ENCODE data around the gene DDX4.
"Not testable (repeated sequence)": the region's sequence is repeated elsewhere in the genome, so short reads cannot be mapped to it uniquely, and the experiment has no call there.

The DDX4 gene

DNA sequence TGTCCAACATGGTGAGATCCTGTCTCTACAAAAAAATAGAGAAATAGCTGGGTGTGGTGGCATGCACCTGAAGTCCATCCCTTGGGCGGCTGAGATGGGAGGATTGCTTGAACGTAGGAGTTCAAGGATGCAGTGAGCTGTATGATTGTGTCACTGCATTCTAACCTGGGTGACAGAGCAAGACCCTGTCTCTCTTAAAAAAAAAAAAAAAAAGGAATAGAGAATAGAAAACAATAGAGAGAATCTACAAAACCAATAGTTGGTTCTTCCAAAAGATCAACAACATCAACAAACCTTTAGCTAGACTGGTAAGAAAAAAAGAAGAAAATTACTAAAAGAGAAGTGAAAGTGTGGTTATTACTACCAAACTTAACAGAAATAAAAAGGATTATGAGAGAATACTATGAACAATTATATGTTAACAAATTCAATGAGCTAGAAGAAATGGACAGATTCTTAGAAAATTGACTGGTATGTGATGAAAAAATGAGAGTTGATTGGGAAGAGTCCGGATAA, 17.6 kb upstream of the DDX4 start:
- no peak for DNase-seq (ENCODE audit: low spot score)

DNA sequence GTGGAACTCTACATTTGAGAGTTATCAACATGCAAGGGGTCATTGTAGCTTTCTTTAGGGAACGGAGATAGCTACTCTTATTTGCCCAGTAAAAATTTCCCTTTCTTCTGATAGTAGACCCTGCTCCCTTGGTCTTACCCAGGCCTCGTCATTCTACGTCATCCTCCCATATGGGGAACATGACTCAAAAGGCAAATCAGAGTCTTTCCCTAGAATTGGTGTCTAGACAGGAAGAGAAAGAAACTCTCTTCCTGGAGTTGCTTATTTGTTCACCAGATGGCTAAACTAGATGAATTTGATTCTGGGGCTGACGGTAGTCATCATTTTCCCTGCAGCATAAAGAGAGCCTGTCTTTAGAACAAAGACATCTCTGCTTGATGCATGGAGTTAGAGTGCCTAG, 13.6 kb upstream of the DDX4 start:
- DNase-seq (ENCODE audit: low spot score) = no peak

DNA sequence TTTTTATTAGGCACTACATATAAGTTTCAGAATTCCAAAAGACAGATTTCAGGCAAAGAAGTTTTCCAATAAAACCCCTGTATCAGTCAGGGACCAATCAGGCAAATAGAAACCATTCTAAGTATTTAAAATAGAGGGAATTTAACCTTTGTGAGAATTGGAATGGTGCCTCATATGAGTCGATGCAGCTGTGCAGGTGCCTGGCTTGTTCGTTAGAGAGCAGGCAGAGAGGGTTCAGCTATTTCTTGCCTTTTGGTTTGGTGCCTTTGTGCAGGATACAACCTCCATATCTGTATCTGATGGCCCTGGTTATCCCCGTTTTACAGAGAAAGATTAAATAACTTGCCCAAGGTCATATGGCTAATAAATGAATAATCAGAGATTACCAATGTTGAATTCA, 6.0 kb upstream of the DDX4 start:
- no peak for DNase-seq (ENCODE audit: low spot score)

DNA sequence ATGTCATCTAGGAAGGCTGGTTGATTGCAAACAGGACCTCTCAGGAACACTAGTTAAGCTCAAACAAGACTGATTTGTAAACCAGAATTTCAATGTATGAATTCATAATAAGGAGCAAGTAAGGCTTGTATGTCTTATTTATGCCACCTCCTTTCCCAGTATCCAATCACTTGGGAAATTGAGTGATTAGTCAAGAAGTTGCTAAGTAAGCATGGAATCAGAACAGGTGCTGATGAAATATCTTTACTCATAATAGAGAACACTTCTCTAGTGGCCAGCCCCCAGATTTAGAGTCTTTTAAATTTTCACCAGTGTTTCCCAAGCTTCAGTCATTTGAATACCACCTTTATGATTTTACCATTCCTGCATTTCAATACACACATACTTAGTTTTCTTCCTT, 5.3 kb upstream of the DDX4 start:
- DNase-seq (ENCODE audit: low spot score) = no peak

DNA sequence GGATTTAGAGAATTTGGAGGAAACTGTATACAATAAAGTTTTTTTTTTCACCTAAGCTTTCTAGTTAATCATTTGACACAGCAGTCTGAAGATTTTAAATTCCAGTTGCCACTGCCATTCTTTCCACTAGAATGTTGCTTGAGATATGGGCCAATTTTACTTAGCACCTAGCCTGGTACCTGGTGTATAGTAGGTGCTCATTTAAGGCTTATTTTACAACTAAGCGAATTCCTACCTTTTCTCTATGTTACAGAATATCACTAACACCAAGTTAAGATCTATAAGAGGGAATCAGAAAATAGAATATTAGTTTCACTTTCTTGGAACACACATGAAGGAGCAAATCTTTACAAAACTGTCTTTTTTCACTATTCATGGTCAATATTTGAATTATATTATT, 3.2 kb upstream of the DDX4 start:
- no peak for DNase-seq (ENCODE audit: low spot score)

DNA sequence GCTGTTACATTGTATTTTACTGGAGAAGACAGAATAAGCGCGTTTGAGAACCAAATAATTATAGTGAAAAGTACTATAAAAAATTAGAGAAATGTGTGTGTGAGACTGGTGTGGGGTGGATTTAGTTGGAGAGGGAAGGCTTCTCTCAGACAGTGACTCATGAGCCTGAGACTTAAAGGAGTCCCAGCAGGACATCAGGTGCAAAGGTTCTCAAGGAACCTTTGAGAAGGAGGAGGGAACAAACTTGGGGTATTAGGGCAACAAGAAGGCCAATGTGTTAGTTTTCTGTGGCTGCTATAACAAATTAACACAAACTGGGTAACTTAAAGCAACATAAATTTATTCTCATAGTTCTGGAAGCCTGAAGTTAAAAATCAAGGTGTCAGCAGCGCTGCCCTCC, 4.9 kb downstream of the DDX4 start:
- no peak for DNase-seq (ENCODE audit: low spot score)

DNA sequence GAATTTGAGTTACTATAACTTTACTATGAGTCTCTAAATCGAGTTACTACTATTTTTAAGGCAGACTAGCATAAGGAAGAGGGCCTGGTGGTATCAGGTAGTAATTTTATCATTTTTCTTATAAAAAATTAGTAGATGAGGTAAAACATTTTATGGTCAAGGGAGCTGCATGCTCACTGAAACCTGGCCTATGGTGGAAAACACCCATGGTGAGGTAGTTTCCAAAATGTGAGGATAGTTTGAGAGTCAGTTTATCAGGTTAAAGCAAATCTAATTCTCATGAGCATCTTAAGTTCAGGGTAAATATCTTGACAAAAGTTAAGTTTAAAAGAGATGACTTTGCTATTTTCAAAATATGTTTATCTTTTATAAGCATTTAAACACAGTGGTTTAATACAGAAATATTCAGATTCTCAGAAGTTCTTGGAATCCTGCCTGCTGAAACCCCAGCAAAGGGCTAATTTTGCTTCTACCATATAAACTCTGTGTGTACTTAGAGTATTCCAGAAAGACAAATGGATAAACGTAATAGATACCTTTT, 10.0 kb downstream of the DDX4 start:
- no peak for DNase-seq (ENCODE audit: low spot score)

DNA sequence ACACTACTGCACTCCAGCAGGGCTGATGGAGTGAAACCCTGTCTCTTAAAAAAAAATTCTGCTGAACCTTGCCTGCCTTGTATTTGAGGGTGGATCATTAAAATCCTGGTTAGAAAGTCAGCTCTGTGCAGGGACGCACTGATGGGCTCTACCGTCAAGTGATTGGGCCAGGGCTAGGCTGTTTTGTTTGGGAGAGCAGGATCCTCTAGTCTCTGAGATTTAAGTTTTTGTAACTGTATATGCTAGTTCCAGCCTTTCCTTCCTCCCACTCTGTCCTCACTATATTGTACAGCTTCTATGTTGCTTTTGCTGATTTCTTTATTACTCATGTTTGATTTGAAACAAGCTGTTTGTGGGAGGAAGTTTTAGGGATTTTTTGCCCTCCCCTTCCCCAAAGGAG, 11.5 kb downstream of the DDX4 start:
- no peak for DNase-seq (ENCODE audit: low spot score)

DNA sequence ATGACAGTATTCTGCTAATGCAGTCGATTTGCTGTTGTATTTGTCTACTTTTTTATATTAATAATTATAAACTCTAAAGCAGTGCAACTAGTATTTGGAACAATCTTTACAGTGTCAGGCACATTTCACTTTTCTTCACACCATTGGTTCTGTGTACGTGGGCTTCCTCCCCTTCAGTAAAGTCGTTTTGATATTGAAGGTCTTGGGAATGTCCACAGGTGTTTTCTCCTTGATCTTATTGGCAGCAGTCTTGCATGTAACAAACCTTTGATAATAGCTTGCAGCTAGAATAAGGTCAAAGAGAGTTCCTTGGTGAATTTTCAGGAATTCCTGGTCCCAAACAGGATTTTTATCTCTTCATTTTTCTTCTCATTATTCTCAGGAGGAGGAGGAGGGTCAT, 12.2 kb downstream of the DDX4 start:
- DNase-seq (ENCODE audit: low spot score) = no peak

DNA sequence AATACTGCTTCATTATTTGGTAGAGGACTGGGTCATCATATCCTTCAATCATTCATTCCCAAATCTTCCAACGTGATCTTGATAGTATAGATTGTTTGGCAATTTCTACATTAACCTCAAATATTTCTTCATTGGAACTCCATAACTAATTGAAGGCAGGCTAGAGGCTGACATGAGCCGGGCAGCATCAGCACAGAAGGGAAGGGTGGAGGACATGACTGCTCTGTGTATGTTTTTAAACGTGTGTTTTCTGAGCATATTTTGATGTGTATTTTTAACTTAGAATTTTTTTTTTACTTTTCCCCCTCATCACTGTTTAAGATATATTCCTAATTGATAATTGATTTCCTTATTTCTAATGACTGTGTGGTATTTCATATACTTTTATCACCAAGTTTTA, 12.6 kb downstream of the DDX4 start:
- no peak for DNase-seq (ENCODE audit: low spot score)

DNA sequence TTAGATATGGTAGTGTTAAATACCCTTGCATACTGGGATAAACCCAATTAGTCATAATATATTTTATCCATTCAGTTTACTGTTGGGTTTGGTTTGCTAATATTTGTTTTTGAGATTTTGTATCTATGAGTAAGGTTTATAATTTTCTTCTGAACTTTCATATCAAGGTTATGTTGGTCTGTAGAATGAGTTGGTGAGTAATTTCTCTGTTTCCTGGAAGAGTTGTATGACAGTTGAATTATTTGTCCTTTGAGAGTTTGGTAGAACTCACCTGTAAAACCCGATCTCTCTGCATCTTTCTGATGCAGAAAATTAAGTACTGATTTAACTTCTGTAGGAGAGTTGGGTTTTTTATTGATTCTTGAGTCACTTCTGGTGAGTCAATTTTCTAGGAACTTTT, 20.4 kb downstream of the DDX4 start:
- DNase-seq (ENCODE audit: low spot score) = no peak

DNA sequence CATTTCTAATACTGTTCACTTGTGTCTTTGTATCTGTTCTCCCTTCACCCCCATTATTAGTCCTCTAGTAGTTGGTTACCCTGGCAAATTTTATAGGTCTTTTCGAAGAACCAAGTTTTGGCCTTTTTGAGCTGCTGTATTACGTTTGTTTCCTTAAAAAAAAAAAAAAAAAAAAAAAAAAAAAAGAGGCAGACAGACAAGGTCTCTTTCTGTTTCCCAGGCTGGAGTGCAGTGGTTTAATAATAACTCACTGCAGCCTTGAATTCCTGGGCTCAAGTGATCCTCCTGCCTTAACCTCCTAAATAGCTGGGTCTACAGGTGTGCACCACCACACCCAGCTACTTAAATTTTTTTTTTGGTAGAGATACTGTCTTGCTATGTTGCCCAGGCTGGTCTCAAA, 20.9 kb downstream of the DDX4 start:
- no peak for DNase-seq (ENCODE audit: low spot score)

DNA sequence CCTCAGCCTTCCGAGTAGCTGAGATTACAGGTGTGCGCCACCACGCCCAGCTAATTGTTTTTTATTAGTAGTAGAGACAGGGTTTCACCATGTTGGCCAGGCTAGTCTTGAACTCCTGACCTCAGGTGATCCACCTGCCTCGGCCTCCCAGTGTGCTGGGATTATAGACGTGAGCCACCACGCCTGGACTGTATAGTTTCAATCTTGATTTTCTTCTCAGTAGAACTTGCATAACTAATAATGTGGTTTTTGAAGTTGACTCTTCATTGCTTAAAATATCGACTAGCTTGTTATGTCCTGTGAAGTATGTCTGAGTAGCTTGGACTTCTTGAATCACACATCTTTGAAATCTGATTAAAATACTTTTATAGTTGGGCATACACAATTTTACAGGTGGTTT, 23.9 kb downstream of the DDX4 start:
- not testable (repeated sequence) for DNase-seq (ENCODE audit: low spot score)

DNA sequence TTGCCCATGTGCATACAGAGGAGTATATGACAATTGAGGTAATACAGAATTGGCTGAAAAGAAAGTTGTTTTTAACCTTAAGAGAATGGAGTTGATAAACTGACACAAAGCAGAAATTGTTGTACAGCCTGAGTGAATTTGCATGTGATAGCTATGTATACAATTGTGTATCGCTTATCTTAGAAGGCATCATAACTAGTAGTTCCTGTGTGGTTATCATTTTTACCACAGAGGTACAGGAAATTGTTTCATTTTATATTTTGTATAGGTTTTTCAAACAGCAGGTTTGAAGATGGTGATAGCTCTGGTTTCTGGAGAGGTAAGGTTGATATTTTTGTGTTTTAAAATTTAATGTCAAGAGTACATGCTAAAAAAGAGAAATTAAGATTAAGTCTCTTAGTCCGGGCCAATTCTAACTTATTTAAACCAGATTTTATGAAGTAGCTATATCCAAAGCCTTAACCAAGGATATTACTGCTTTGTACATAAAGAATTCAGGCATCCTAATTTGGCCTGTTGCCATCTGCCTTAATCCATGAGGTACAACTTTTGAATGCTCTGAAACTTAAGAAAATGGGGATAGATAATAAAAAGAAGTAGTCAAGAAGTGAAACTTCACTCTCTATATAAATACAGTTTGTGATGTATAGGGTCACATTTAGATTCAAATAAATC, 26.0 kb downstream of the DDX4 start:
- DNase-seq (ENCODE audit: low spot score) = no peak

DNA sequence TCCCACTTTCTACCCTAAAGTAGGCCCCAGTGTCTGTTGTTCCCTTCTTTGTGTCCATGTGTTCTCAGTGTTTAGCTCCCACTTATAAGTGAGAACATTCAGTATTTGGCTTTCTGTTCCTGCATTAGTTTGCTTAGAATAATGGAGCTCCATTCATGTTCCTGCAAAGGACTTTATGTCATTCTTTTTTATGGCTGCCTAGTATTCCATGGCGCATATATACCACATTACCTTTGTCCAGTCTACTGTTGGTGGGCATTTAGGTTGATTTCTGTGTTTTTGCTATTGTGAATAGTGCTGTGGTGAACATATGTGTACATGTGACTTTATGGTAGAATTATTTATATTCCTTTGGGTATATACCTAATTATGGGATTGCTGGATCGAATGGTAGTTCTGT, 30.4 kb downstream of the DDX4 start:
- no peak for DNase-seq (ENCODE audit: low spot score)

DNA sequence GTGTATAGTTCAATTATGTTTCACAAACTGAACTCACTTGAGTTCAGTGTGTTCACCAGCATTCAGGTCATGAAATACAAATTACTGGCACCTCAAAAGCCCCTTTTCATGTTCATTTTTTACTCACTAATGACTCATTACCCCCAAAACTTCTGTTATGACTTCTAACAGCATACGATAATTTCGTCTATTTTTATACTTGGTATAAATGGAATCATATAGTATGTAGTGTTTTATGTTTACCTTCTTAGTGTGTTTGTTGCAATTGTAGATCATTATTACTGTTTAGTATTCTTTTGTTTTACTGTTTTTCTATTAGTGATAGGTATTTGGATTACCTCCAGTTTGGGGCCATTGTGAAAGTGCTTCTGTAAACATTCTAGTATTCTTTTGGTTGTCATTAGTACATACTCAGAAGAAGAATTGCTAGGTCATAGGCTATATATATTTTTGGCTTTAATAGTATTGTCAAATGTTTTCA, 33.4 kb downstream of the DDX4 start:
- no peak for DNase-seq (ENCODE audit: low spot score)

DNA sequence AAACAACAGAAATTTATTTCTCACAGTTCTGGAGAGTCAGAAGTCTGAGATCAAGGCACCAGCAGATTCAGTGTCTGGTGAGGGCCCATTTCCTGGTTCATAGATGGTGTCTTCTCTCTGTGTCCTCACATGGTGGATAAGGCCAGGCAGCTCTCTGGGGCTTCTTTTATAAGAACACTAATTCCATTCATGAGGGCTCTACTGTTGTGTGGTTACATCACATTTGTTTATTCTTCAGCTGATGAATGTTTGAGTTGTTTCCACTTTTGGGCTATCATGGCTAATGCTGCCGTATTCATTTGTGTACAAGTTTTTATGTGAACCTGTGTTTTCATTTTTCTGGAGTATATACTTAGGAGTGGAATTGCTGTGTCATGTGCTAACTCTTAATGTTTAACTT, 35.2 kb downstream of the DDX4 start:
- no peak for DNase-seq (ENCODE audit: low spot score)

DNA sequence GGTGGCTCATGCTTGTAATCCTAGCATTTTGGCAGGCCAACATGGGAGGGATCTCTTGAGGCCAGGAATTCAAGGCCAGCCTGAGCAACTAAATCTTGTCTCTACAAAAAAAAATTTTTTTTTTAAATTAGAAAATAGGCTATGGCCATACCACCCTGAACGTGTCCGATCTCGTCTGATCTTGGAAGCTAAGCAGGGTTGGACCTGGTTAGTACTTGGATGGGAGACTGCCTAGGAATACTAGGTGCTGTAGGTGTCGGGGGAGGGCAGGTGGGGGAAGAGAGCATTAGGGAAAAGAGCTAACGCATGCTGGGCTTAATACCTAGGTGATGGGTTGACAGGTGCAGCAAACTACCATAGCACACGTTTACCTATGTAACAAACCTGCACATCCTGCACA, 39.5 kb downstream of the DDX4 start:
- DNase-seq (ENCODE audit: low spot score) = no peak

DNA sequence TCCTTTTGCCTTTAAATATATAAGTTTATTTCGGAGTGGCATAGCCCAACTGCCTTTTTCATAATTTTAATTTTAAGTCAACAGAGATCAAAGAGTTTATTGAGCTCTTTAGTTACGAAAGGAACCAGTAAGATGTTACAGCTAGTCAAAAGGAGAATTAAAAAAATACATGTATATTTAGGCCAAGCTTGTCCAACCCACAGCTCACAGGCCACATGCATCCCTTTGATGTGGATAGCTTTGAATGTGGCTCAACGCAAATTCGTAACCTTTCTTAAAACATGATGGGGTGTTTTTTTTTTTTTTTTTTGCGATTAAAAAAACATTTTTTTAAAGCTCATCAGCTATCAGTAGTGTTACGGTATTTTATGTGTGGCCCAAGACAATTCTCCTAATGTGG, 63.1 kb downstream of the DDX4 start:
- DNase-seq (ENCODE audit: low spot score) = no peak

DNA sequence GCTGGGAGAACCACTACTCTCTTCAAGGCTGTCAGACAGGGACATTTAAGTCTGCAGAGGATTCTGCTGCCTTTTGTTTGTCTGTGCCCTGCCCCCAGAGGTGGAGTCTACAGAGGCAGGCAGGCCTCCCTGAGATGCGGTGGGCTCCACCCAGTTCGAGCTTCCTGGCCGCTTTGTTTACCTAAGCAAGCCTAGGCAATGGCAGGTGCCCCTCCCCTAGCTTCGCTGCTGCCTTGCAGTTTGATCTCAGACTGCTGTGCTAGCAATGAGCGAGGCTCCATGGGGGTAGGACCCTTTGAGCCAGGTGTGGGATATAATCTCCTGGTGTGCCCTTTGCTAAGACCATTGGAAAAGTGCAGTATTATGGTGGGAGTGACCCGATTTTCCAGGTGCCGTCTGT, 71.0 kb downstream of the DDX4 start:
- not testable (repeated sequence) for DNase-seq (ENCODE audit: low spot score)

DNA sequence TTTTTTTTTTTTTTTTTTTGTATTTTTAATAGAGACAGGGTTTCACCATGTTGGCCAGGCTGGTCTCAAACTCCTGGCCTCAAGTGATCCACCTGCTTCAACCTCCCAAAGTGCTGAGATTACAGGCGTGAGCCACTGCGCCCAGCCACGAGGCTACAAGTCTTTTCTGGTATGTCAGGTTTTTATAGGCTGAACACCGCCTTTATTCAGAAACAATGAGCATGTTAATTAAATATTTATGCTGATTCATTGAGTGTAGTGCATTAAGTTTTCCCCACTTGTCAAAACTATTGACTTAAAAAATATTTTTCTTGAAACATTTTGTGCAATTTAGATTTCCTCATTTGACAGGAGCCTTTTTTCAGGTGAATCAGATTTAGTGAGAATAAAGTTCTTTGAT, 78.1 kb downstream of the DDX4 start:
- not testable (repeated sequence) for DNase-seq (ENCODE audit: low spot score)

DNA sequence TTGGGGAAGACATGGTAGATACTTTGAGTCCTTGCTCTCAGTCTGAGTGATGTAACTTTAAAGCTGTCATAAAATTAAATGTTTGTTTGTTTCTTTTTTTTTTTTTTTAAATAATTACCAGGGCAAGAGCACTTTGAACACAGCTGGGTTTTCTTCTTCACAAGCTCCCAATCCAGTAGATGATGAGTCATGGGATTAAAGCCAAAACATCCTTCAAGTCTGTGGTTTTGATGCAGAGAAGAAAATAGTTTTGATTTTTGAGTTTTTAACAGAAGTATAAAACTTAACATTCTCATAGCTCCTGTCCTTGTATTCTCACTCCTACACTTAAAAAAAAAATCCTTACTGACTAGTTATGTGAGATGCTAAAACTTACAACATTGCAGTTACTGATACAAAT, 78.5 kb downstream of the DDX4 start:
- DNase-seq (ENCODE audit: low spot score) = no peak

DNA sequence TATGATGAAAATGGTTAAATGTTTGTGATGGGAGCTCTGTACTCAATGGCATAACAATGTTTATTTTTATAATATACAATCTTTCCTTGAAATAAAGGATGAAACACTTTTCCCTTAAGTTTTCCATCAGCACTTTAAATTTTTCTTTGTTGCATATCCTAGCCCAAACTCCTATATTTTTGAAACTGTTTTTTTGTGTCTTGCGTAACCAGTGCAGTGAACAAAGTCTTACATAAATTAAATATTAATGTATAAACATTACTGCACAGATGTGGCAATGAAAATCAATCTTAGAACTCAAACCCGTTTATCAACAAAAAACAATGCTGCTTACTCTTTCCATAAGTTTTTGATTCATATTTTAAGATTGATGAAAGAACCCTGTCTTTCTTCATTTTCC, 79.2 kb downstream of the DDX4 start:
- DNase-seq (ENCODE audit: low spot score) = no peak

DNA sequence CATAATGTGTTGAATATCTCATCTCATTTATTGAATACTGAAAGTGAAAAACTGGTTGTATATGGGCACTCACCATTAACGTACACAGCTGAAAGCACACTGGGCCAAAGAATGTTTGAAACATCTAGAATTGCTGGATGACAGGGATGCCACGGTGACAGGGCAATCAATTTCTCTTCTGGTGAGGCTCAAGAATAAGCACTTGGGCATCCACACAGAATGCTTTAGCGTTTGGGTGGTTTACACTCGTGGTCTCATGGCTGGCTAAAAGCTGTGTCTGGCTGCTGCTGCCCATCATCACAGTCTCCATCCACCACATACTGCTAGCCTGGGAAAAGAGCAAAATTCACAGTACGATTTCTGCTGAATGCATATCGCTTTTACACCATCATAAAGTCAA, 82.6 kb downstream of the DDX4 start:
- no peak for DNase-seq (ENCODE audit: low spot score)

All from SK-N-DZ (cell line).